HG02623 (cell line): ENCODE data around the gene YIPF5.

ENCODE experiments used
- ATAC-seq: cut with Tn5 transposase; IDR thresholded peaks from one replicate; pipeline ENCODE4 v1.9.1; 2021; ENCODE audit warnings: moderate library complexity; ENCODE audit not compliant: unreplicated experiment

YIPF5 gene

DNA sequence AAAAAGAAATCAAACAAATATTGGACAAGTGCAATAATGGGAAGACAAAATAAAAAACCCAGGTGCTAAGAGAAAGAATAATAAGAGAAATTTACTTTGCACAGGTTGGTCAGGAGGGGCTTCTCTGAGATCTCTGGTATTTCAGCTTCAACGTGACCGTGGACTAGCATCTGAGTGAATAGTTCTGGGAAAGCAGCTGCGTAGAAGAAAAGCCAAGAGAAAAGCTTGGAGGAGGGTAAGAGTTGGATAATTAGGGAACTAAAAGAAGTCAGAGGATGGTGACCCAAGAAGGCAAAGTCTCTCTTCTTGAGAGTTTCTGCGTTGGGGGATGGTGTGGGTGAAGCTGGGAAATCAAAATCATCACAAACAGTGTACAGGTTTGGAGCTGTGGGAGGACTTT lies 41.6 kb downstream of the YIPF5 start:
- no peak for ATAC-seq

DNA sequence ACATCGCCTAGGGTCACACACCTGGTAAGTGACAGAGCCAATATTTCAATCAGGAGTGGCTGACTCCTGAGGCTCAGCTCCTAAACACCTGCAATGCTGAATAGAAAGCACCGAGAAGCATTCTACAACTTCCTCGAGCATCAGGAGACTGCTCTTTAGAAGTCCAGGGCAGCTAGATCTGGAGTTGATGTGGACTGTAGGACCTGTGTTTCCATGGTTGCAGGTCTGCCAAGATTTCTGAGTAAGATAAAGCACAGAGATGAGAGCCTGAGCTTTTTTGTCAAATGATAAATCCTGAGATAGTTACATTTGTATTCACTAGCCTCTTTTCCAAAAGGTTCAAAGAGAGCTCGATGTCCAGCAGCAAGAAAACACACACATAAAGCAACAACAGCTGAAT lies 43.8 kb downstream of the YIPF5 start:
- no peak for ATAC-seq

DNA sequence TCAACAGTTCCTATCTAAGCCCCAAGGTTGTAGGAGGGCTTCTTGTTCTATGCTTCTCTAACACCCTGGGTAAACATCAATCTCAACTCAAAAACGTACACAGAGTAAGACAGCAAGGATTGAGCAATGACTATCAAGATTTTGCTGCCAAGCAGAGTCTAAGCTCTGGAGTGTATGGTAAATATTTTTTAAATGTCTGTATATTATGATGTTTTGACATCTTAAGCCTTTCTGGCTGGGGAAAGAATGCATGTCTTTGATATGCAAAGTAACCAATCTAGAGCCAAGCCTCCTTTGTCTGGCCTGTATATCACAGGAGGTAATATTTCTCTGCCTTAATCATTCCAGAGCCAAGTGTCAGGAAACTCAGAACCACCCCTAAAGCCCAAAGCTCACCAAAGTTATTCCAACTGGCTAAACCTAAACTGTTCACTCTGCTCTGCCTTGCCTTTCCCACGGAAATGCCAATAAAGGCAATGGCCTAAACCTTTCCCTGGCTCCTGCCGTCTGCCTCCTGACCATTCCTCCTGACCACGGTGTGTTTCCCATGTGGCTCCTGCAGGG lies 45.2 kb downstream of the YIPF5 start:
- ATAC-seq: no peak

DNA sequence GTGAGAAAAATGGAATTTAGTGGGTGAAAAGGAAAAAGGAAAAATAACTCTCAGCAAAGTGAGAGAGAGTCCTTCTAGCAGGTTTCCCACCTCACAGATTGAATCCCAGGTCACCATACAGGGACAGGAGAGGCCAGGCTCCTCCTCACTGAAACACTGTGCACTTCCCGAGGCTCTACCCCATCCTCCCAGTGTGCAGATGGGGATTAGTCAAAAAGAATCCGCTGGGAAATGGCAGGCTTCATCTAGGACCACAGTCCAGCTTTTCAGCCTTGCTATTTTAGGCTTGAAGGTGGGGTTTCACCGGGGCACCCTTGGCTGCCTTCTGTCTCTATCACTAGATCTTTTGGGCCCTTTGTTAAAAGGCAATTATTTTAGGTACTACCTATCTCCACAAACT lies 47.8 kb downstream of the YIPF5 start:
- ATAC-seq: no peak

DNA sequence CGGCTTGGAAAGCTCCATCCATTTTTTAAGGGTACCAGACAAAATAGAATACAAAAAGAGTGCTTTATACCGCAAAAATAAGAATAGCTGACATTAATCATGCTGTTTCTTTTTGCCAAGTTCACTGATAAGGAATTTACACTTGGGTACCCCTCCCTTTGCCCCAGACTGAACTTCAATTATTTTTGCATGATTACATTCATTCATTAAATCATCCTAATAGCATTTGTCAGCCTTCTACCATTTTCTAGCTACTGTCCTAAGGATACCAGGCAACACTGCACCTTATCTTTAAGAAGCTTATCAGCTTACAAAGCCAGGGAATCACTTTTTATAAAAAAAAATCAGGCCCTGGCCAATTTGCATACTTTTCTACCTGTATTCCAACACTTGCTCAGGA lies 48.4 kb downstream of the YIPF5 start:
- ATAC-seq: no peak

DNA sequence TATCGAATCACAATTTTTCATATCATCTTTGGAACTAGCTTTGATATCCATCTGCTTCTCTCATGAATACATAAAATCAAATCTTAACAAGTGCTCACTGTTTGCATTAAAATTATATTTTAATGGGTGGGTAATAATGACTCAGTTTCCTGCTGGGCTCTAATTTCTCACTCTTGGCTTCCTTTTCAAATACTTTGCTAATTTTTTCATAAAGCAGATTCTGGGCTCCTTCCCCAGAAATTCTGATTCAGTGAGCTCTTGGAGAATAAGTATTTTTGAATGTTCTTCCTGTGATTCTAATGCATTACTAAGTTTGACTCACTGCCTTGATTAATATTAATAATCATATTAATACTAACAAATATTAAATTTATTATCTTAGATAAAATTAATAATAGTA lies 48.9 kb downstream of the YIPF5 start:
- no peak for ATAC-seq

DNA sequence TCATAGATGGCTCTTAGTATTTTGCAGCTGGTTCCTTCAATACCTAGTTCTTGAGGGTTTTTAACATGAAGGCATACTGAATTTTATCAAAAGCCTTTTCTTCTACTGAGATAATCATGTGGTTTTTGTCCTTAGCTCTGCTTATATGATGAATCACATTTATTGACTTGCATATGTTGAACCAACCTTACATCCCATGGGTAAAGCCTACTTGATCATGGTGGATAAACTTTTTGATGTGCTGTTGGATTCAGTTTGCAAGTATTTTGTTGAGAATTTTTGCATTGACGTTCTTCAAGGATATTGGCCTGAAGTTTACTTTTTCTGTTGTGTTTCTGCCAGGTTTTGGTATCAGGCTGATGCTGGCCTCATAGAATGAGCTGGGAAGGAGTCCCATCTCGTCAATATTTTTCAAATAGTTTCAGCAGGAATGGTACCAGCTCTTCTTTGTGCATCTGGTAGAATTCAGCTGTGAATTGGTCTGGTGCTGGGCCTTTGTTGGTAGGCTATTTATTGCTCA lies 49.7 kb downstream of the YIPF5 start:
- ATAC-seq: no peak

DNA sequence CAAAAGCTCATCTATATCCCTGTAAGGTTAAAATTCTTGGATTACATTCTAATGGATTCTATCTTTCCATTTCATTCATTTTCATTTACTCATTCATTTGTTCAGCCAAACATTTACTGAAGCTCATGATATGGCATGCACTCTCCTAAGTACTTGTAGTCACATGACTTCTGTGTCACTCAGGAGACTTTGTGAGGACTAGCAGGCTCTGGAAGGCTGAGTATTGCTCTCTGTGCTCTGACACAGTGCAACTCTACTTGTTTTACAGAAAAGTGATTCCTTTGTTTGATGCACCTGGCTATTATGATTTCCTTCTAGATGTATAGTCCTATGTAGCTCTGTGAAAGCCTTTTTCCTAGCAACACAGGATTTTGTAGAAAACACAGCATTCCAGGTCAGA lies 53.0 kb downstream of the YIPF5 start:
- ATAC-seq: no peak

DNA sequence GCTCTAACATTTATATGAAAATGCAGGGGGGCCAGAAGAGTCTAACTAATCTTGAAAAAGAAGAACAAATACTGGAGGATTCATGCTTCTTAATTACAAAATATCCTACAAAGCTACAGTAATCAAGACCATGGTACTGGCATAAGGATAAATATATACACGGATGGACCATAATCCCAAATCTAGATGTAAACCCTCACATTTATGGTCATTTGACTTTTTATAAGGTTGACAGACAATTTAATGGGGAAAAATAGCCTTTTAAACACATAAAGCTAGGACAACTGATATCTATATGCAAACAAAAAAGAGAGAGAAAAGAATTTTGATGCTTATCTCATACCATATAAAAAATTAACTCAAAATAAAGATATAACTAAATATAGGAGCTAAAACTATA lies 55.9 kb downstream of the YIPF5 start:
- ATAC-seq: no peak
